ENCODE results near the gene BPIFB3.
"Not testable (repeated sequence)": the region's sequence is repeated elsewhere in the genome, so short reads cannot be mapped to it uniquely, and the experiment has no call there.

The BPIFB3 gene

GRCh38 chr20:33095902-33096584, 42.3 kb downstream of the BPIFB3 start:
- not testable (repeated sequence) for H3K27me3 ChIP-seq (ENCODE audit: control insufficient read depth in 5 of 5, insufficient read depth in 4 of 5, low read length in 5 of 5); H3K27ac ChIP-seq (ENCODE audit: low read depth, low read length); H3K9me3 ChIP-seq (ENCODE audit: control insufficient read depth in 5 of 5, low read length in 5 of 5); H3K4me3 ChIP-seq (ENCODE audit: low read depth in 1 of 5, low read length in 5 of 5); H3K36me3 ChIP-seq (ENCODE audit: control insufficient read depth in 5 of 5, insufficient read depth in 5 of 5, low read length in 5 of 5); H3K9ac ChIP-seq (ENCODE audit: low read length in 5 of 5)
- H3K4me1 ChIP-seq (ENCODE audit: control insufficient read depth in 5 of 5, insufficient read depth in 5 of 5, low read length in 5 of 5) = peaks cover 0 to 18% (median 14%) of the 10 kb centered on the region in 5 donors

GRCh38 chr20:33097001-33097400, 43.3 kb downstream of the BPIFB3 start:
- Histone ChIP-seq H3K9ac (ENCODE audit: low read length in 5 of 5) (no peak overlapping the region), H3K4me1 (ENCODE audit: control insufficient read depth in 5 of 5, insufficient read depth in 5 of 5, low read length in 5 of 5) (peaks cover 0 to 18% (median 14%) of the 10 kb centered on the region in 5 donors), H3K27me3 (ENCODE audit: control insufficient read depth in 5 of 5, insufficient read depth in 4 of 5, low read length in 5 of 5) (peaks cover 0 to 5% (median 0%) of the 10 kb centered on the region in 5 donors), H3K4me3 (ENCODE audit: low read depth in 1 of 5, low read length in 5 of 5) (no peak overlapping the region), H3K9me3 (ENCODE audit: control insufficient read depth in 5 of 5, low read length in 5 of 5) (no peaks in the 10 kb centered on the region), H3K36me3 (ENCODE audit: control insufficient read depth in 5 of 5, insufficient read depth in 5 of 5, low read length in 5 of 5) (no peaks in the 10 kb centered on the region), H3K27ac (ENCODE audit: low read depth, low read length) (no peak overlapping the region)

- Histone ChIP-seq H3K9me3 (ENCODE audit: control insufficient read depth in 5 of 5, low read length in 5 of 5) (no peaks in the 10 kb centered on the region), H3K4me3 (ENCODE audit: low read depth in 1 of 5, low read length in 5 of 5) (no peak overlapping the region), H3K27ac (ENCODE audit: low read depth, low read length) (no peak overlapping the region), H3K27me3 (ENCODE audit: control insufficient read depth in 5 of 5, insufficient read depth in 4 of 5, low read length in 5 of 5) (peaks cover 0 to 5% (median 0%) of the 10 kb centered on the region in 5 donors), H3K36me3 (ENCODE audit: control insufficient read depth in 5 of 5, insufficient read depth in 5 of 5, low read length in 5 of 5) (no peaks in the 10 kb centered on the region), H3K9ac (ENCODE audit: low read length in 5 of 5) (no peak overlapping the region), H3K4me1 (ENCODE audit: control insufficient read depth in 5 of 5, insufficient read depth in 5 of 5, low read length in 5 of 5) (peaks cover 0 to 34% (median 26%) of the 10 kb centered on the region in 5 donors)
Observed at GRCh38 chr20:33099843-33100538, 46.3 kb downstream of the BPIFB3 start.

DNA sequence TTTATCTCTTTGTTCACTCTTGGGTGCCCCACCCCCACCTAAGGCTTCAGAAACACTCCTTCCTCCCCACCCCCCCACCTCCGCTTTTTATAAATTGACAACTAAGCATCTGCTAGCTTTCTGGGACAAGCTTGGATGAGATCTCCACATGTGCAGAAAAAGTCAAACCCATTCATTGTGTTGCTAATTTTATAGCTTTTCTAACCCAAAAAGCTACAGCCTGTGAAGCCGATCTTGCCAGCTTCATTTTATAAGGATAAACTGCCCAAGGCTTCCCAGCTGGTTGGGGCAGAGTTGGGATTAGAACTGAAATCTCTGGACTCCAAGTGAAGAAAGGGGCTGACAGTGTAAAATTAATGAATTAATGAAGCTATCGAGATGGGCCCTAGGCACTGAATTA, 49.9 kb downstream of the BPIFB3 start:
- Histone ChIP-seq H3K9ac (ENCODE audit: low read length in 5 of 5) (no peak overlapping the region), H3K9me3 (ENCODE audit: control insufficient read depth in 5 of 5, low read length in 5 of 5) (no peaks in the 10 kb centered on the region), H3K36me3 (ENCODE audit: control insufficient read depth in 5 of 5, insufficient read depth in 5 of 5, low read length in 5 of 5) (no peaks in the 10 kb centered on the region)

DNA sequence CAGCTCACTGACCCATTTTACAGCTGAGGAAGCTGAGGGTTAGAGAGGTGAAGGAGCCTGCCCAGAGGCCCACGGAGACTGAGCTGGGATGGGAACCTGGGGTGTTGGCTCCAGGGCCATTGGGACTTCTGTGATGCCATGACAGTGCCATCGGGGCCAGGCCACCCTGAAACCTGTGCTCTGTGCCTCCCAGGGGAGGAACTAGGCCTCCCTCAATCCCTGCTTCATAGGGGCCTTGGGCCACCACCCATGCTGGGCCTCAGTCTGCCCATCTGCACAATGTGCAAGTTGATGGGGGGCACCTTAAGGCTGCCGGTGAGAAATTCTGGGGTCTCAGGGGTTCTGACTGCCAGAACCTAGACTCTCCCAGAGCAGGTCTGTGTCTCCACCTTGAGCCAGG, 50.6 kb downstream of the BPIFB3 start:
- Histone ChIP-seq H3K9me3 (ENCODE audit: control insufficient read depth in 5 of 5, low read length in 5 of 5) (no peaks in the 10 kb centered on the region), H3K27ac (ENCODE audit: low read depth, low read length) (no peak overlapping the region), H3K36me3 (ENCODE audit: control insufficient read depth in 5 of 5, insufficient read depth in 5 of 5, low read length in 5 of 5) (no peaks in the 10 kb centered on the region), H3K4me1 (ENCODE audit: control insufficient read depth in 5 of 5, insufficient read depth in 5 of 5, low read length in 5 of 5) (peaks cover 0 to 27% (median 23%) of the 10 kb centered on the region in 5 donors), H3K27me3 (ENCODE audit: control insufficient read depth in 5 of 5, insufficient read depth in 4 of 5, low read length in 5 of 5) (peaks cover 0 to 5% (median 0%) of the 10 kb centered on the region in 5 donors), H3K9ac (ENCODE audit: low read length in 5 of 5) (no peak overlapping the region), H3K4me3 (ENCODE audit: low read depth in 1 of 5, low read length in 5 of 5) (no peak overlapping the region)

More for the DNA sequence above, 49.9 kb downstream of the BPIFB3 start:
- Histone ChIP-seq H3K4me3 (ENCODE audit: low read depth in 1 of 5, low read length in 5 of 5) (no peak overlapping the region), H3K4me1 (ENCODE audit: control insufficient read depth in 5 of 5, insufficient read depth in 5 of 5, low read length in 5 of 5) (peaks cover 0 to 27% (median 23%) of the 10 kb centered on the region in 5 donors), H3K27ac (ENCODE audit: low read depth, low read length) (no peak overlapping the region), H3K27me3 (ENCODE audit: control insufficient read depth in 5 of 5, insufficient read depth in 4 of 5, low read length in 5 of 5) (peaks cover 0 to 5% (median 0%) of the 10 kb centered on the region in 5 donors)

DNA sequence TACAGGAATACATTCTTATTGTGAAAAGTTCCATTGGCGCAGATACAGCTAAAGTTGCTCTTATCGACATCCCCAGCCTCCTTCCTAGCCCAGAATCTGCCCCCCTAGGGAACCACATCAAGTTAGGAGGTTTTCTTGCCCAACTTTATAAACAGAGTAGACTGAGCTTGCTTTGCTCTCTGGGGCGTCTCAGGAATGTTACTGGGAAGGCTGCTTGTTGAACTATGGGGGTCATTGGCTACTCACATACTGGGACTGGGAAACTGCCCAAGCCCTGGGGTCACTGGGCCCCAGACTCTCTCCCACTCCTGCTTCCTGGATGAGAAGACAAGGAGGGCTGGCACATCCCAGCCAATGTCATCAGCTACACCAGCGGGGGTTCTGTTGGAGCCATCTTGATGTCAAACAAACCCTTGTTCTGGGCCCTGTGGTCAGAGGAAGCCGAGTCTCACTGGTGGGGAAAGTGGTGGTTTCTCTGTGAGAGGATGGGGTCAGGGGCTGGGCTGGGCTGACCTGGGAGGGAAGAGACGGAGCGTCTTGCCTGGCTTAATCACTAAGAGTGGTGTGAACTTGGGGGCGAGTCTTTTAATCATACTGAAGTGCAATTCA, 51.7 kb downstream of the BPIFB3 start:
- H3K27me3 ChIP-seq (ENCODE audit: control insufficient read depth in 5 of 5, insufficient read depth in 4 of 5, low read length in 5 of 5) = peaks cover 0 to 5% (median 0%) of the 10 kb centered on the region in 5 donors

GRCh38 chr20:33106058-33106620, 52.4 kb downstream of the BPIFB3 start:
- not testable (repeated sequence) for H3K4me3 ChIP-seq (ENCODE audit: low read depth in 1 of 5, low read length in 5 of 5); H3K9me3 ChIP-seq (ENCODE audit: control insufficient read depth in 5 of 5, low read length in 5 of 5); H3K27ac ChIP-seq (ENCODE audit: low read depth, low read length); H3K27me3 ChIP-seq (ENCODE audit: control insufficient read depth in 5 of 5, insufficient read depth in 4 of 5, low read length in 5 of 5); H3K36me3 ChIP-seq (ENCODE audit: control insufficient read depth in 5 of 5, insufficient read depth in 5 of 5, low read length in 5 of 5); H3K9ac ChIP-seq (ENCODE audit: low read length in 5 of 5)
- H3K4me1 ChIP-seq (ENCODE audit: control insufficient read depth in 5 of 5, insufficient read depth in 5 of 5, low read length in 5 of 5) = peaks cover 0 to 27% (median 23%) of the 10 kb centered on the region in 5 donors

More for the DNA sequence above, 51.7 kb downstream of the BPIFB3 start:
- Histone ChIP-seq H3K36me3 (ENCODE audit: control insufficient read depth in 5 of 5, insufficient read depth in 5 of 5, low read length in 5 of 5) (no peaks in the 10 kb centered on the region), H3K9ac (ENCODE audit: low read length in 5 of 5) (no peak overlapping the region), H3K27ac (ENCODE audit: low read depth, low read length) (no peak overlapping the region), H3K4me1 (ENCODE audit: control insufficient read depth in 5 of 5, insufficient read depth in 5 of 5, low read length in 5 of 5) (peaks cover 0 to 27% (median 23%) of the 10 kb centered on the region in 5 donors), H3K4me3 (ENCODE audit: low read depth in 1 of 5, low read length in 5 of 5) (no peak overlapping the region), H3K9me3 (ENCODE audit: control insufficient read depth in 5 of 5, low read length in 5 of 5) (no peaks in the 10 kb centered on the region)

DNA sequence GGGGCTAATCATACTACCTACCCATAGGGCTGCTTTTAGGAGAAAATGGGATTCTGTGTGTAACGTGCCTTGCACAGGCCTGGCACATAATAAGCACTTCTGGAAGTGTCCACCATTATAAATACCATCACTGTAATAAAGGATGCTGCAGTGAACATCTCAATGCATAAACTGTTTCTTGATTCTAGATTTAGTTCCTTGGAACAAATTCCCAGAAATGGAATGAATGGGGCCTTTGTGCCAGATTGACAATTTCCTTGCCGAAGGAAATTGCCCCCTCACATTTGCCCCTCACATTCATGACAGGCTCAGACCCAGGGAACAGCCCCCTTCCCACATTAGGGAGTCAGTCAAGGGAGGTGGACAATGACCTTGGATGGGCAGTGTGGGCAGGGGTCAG, 55.0 kb downstream of the BPIFB3 start:
- peaks cover 0 to 29% (median 27%) of the 10 kb centered on the region in 5 donors for H3K4me1 ChIP-seq (ENCODE audit: control insufficient read depth in 5 of 5, insufficient read depth in 5 of 5, low read length in 5 of 5)
- no peak overlapping the region for H3K4me3 ChIP-seq (ENCODE audit: low read depth in 1 of 5, low read length in 5 of 5)
- H3K36me3 ChIP-seq (ENCODE audit: control insufficient read depth in 5 of 5, insufficient read depth in 5 of 5, low read length in 5 of 5) = no peaks in the 10 kb centered on the region
- no peak overlapping the region for H3K27ac ChIP-seq (ENCODE audit: low read depth, low read length)
- H3K9ac ChIP-seq (ENCODE audit: low read length in 5 of 5) = no peak overlapping the region
- no peaks in the 10 kb centered on the region for H3K9me3 ChIP-seq (ENCODE audit: control insufficient read depth in 5 of 5, low read length in 5 of 5)
- H3K27me3 ChIP-seq (ENCODE audit: control insufficient read depth in 5 of 5, insufficient read depth in 4 of 5, low read length in 5 of 5) = peaks cover 0 to 3% (median 0%) of the 10 kb centered on the region in 5 donors

GRCh38 chr20:33110147-33110825, 56.6 kb downstream of the BPIFB3 start:
- Histone ChIP-seq H3K27me3 (ENCODE audit: control insufficient read depth in 5 of 5, insufficient read depth in 4 of 5, low read length in 5 of 5) (no peaks in the 10 kb centered on the region), H3K9me3 (ENCODE audit: control insufficient read depth in 5 of 5, low read length in 5 of 5) (no peaks in the 10 kb centered on the region), H3K9ac (ENCODE audit: low read length in 5 of 5) (no peak overlapping the region), H3K36me3 (ENCODE audit: control insufficient read depth in 5 of 5, insufficient read depth in 5 of 5, low read length in 5 of 5) (no peaks in the 10 kb centered on the region), H3K4me3 (ENCODE audit: low read depth in 1 of 5, low read length in 5 of 5) (no peak overlapping the region), H3K27ac (ENCODE audit: low read depth, low read length) (no peak overlapping the region), H3K4me1 (ENCODE audit: control insufficient read depth in 5 of 5, insufficient read depth in 5 of 5, low read length in 5 of 5) (peaks cover 0 to 25% (median 21%) of the 10 kb centered on the region in 5 donors)
